ENCODE results near the gene CYP24A1.

Gene CYP24A1

GRCh38 chr20:54188132-54188849, 14.5 kb upstream of the CYP24A1 start:
- Histone ChIP-seq H3K27me3 (replicated peaks; ENCODE audit: control insufficient read depth, insufficient read depth, low read length) (no peaks in the 10 kb centered on the region), H3K36me3 (ENCODE audit: control insufficient read depth, insufficient read depth, low read length) (no peaks in the 10 kb centered on the region), H3K4me3 (replicated peaks; ENCODE audit: low read depth, low read length) (no peak overlapping the region)
- TF ChIP-seq CTCF (IDR thresholded peaks at IDR 0.05; ENCODE audit: insufficient read depth, low read length, poor library complexity, severe bottlenecking), result no peak
- DNase-seq (ENCODE audit: extremely low read depth, insufficient read length), result no peak

- no peak for DNase-seq (ENCODE audit: extremely low read depth, insufficient read length)
These were observed 11.3 kb upstream of the CYP24A1 start for GRCh38 chr20:54184904-54185626.

GRCh38 chr20:54184071-54184470, 10.3 kb upstream of the CYP24A1 start:
- H3K4me3 ChIP-seq (replicated peaks; ENCODE audit: low read depth, low read length), result no peak overlapping the region
- no peak for TF ChIP-seq CTCF (IDR thresholded peaks at IDR 0.05; ENCODE audit: insufficient read depth, low read length, poor library complexity, severe bottlenecking)
- no peaks in the 10 kb centered on the region for H3K36me3 ChIP-seq (ENCODE audit: control insufficient read depth, insufficient read depth, low read length)

More at GRCh38 chr20:54184904-54185626, 11.3 kb upstream of the CYP24A1 start:
- no peaks in the 10 kb centered on the region for H3K27me3 ChIP-seq (replicated peaks; ENCODE audit: control insufficient read depth, insufficient read depth, low read length)
- no peaks in the 10 kb centered on the region for H3K36me3 ChIP-seq (ENCODE audit: control insufficient read depth, insufficient read depth, low read length)
- TF ChIP-seq CTCF (IDR thresholded peaks at IDR 0.05; ENCODE audit: insufficient read depth, low read length, poor library complexity, severe bottlenecking), result no peak
- no peak overlapping the region for H3K4me3 ChIP-seq (replicated peaks; ENCODE audit: low read depth, low read length)

GRCh38 chr20:54180931-54181330, 7.1 kb upstream of the CYP24A1 start:
- Histone ChIP-seq H3K36me3 (ENCODE audit: control insufficient read depth, insufficient read depth, low read length) (no peaks in the 10 kb centered on the region), H3K27me3 (replicated peaks; ENCODE audit: control insufficient read depth, insufficient read depth, low read length) (no peaks in the 10 kb centered on the region), H3K4me3 (replicated peaks; ENCODE audit: low read depth, low read length) (no peak overlapping the region)
- no peak for TF ChIP-seq CTCF (IDR thresholded peaks at IDR 0.05; ENCODE audit: insufficient read depth, low read length, poor library complexity, severe bottlenecking)
- DNase-seq (ENCODE audit: extremely low read depth, insufficient read length), result no peak

More at GRCh38 chr20:54184071-54184470, 10.3 kb upstream of the CYP24A1 start:
- DNase-seq (ENCODE audit: extremely low read depth, insufficient read length), result no peak
- H3K27me3 ChIP-seq (replicated peaks; ENCODE audit: control insufficient read depth, insufficient read depth, low read length), result no peaks in the 10 kb centered on the region

- DNase-seq (ENCODE audit: extremely low read depth, insufficient read length), result peak; percentile 26
- TF ChIP-seq CTCF (IDR thresholded peaks at IDR 0.05; ENCODE audit: insufficient read depth, low read length, poor library complexity, severe bottlenecking), result no peak
- H3K27me3 ChIP-seq (replicated peaks; ENCODE audit: control insufficient read depth, insufficient read depth, low read length), result no peaks in the 10 kb centered on the region
- H3K4me3 ChIP-seq (replicated peaks; ENCODE audit: low read depth, low read length), result no peak overlapping the region
- H3K36me3 ChIP-seq (ENCODE audit: control insufficient read depth, insufficient read depth, low read length), result no peaks in the 10 kb centered on the region
These were observed 6.2 kb upstream of the CYP24A1 start for GRCh38 chr20:54179946-54180345.

Data from GM06990 (cell line).